ENCODE measurements around the gene PPCDC. TPM values are rescaled to one million over a fixed set of nuclear protein-coding genes. Genes with fewer than 3 reads are reported as not detected.
A peak's percentile ranks its signal among the peaks of the same experiment; 100 is the strongest.

The PPCDC gene
- total RNA-seq, 1 donor from 2014 or later = 11.2 TPM

- Histone ChIP-seq H3K4me1 (peaks cover 12% of the 10 kb centered on the region), H3K4me3 (no peak overlapping the region), H3K27me3 (ENCODE audit: low read depth) (peaks cover 9% of the 10 kb centered on the region), H3K36me3 (no peaks in the 10 kb centered on the region), H3K27ac (no peak overlapping the region), H3K9me3 (no peaks in the 10 kb centered on the region)
- ATAC-seq (no peak), DNase-seq (no peak)
- intact Hi-C loops (cut with DNase I) = no loop called here
- TF ChIP-seq CTCF (IDR thresholded peaks at IDR 0.05) = no peak
Measured at GRCh38 chr15:74994236-74994635, 29.2 kb upstream of the PPCDC start.

DNA sequence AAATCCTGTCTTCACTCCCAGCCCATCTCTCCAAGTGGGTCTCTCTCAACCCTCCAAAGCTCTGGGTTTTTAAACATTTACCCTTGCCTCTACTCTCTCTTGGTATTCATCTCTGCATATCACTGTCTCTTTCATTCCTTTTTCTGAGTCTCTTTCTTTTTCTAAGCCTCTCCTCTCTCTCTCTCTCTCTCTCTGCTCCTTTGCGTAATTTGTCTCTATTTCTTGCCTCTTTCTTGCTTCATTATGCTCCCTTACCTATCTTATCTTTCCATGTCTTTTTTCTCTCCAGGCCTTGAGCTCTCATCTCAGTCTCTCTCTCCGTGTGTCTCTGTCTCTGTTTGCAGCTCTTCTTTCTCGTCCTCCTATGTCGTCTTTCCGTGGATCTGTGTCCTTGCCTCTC lies 28.7 kb upstream of the PPCDC start:
- peak overlapping the region; percentile 69 for H3K4me3 ChIP-seq
- no peak for DNase-seq

DNA sequence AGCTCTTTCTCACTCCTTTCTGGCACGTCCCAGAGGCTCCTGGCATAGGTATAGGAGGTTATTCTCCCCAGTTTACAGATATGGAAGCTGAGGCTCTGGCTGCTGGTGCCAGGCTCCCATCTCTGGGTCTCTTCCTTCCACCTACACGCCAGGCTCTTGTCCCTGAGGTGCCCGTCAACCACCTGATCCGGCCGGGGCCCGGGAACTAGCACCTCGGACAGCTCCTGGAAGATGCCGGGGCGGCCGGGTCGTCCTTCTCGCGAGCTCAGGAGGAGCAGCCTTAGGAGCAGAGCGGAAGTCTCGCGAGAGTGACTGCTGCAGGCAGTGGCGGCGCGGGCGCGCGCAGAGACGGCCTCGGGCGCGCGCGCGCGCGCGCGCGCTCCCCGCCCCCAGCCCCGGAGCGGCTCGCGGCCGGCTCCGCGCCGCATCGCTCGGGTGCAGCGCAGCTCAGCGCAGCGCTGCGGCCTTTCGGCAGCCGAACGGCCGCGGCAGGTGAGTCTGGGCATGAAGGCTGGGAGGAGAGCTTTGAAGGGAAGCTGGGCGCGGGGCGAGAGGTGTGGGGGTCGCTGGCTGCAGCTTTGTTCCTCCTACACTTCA lies 28.1 kb upstream of the PPCDC start, which contains the start of gene SCAMP5:
Gene SCAMP5 (plus strand): TSS at position 382 of the 597 bp plus-strand sequence. CDS start 16,277 bp downstream, outside the sequence.
- intact Hi-C loops (cut with DNase I) = no loop called here
- peak; percentile 95 for DNase-seq
- no peak for TF ChIP-seq CTCF (IDR thresholded peaks at IDR 0.05)
- Histone ChIP-seq H3K27me3 (ENCODE audit: low read depth) (peaks cover 9% of the 10 kb centered on the region), H3K4me1 (peaks cover 12% of the 10 kb centered on the region), H3K4me3 (peak within 1 kb of the TSS; percentile 69), H3K9me3 (no peaks in the 10 kb centered on the region), H3K27ac (no peak within 1 kb of the TSS), H3K36me3 (no peaks in the 10 kb centered on the region)
- ATAC-seq = peak; percentile 97 to 98

More for the DNA sequence above, 28.7 kb upstream of the PPCDC start:
- no peak for ATAC-seq
- Histone ChIP-seq H3K4me1 (peaks cover 12% of the 10 kb centered on the region), H3K9me3 (no peaks in the 10 kb centered on the region), H3K27ac (no peak overlapping the region), H3K27me3 (ENCODE audit: low read depth) (peaks cover 9% of the 10 kb centered on the region), H3K36me3 (no peaks in the 10 kb centered on the region)
- intact Hi-C loops (cut with DNase I) = no loop called here
- no peak for TF ChIP-seq CTCF (IDR thresholded peaks at IDR 0.05)

DNA sequence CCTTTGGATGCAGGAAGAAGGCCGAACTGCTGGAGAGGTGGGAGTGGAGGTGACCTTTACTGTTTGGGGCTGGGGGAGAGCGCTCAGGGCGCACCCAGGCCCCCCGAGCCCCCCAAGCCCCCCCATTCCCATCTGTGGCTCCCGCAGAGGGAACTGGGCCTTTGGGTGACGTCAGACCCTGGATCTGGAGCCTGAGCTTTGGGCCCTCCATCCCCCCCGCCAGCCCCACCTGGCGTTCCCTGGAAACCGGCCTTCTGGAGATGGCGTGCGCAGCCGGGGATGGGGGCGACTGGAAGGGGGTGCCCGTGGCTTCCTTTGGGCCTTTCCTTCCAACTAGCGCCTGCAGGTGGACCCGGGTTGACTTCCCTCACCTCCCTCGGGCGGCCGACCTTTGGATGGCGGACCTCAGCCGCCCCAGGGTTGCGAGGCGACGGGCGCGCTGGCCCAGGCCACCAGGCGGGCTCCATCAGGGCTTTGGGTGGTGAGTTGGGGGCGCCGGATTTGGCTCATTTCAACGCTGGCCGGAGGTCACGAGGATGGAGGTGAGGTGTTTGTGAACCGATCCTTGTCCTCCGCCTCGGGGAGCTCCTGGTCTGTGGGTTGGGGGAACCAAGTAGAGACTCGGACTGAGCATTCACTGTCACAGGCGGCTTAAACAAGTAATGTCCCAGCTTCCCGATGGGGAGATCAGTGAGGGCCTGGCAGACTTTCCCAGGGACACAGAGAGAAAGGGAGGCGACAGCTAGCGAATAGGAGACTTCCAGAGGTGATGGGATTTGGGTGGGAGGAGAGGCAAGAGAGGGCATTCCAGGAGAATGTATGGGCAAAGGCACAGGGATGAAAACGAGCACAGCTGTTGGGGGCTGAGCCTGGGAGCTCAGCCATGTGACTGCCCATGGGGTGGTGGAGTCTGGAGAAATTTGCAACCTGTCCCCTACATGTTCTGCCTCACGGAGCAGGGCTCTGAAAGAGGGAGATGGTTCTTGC lies 27.3 kb upstream of the PPCDC start:
- ATAC-seq = no peak
- no peak for TF ChIP-seq CTCF (IDR thresholded peaks at IDR 0.05)
- no peak overlapping the region for H3K27ac ChIP-seq

GRCh38 chr15:74997141-74997540 lies 26.2 kb upstream of the PPCDC start:
- H3K9me3 ChIP-seq = no peaks in the 10 kb centered on the region
- H3K36me3 ChIP-seq = no peaks in the 10 kb centered on the region
- H3K27me3 ChIP-seq (ENCODE audit: low read depth) = peaks cover 9% of the 10 kb centered on the region
- ATAC-seq (no peak), DNase-seq (no peak)
- no peak for TF ChIP-seq CTCF (IDR thresholded peaks at IDR 0.05)
- intact Hi-C loops (cut with DNase I) = no loop called here
- H3K27ac ChIP-seq = no peak overlapping the region
- H3K4me1 ChIP-seq = peaks cover 12% of the 10 kb centered on the region
- H3K4me3 ChIP-seq = no peak overlapping the region

More for the DNA sequence above, 27.3 kb upstream of the PPCDC start:
- intact Hi-C loops (cut with DNase I) = no loop called here
- Histone ChIP-seq H3K36me3 (no peaks in the 10 kb centered on the region), H3K4me1 (peaks cover 12% of the 10 kb centered on the region), H3K9me3 (no peaks in the 10 kb centered on the region), H3K27me3 (ENCODE audit: low read depth) (peaks cover 9% of the 10 kb centered on the region), H3K4me3 (peak overlapping the region; percentile 69)
- DNase-seq = no peak
